Breast epithelium (tissue), 4 donors: Measurements from ENCODE around the gene SEPTIN8. TPM values are rescaled to one million over a fixed set of nuclear protein-coding genes. Genes with fewer than 3 reads are reported as not detected.

Experiments
- DNase-seq, 2 donors: peaks; one replicate each; pipeline ENCODE4 v3.0.0-alpha.2; 2019; ENCODE audit warnings: low spot score in 2 of 2
- H3K27ac ChIP-seq, 2 donors: fragments of 200-600 bp; sonication (generic) in 1 of 2; one replicate each; pipeline ENCODE4 v1.5.1; 2016 to 2019; ENCODE audit warnings: mild to moderate bottlenecking in 1 of 2
- H3K27me3 ChIP-seq, 2 donors: fragments of 200-600 bp; sonication (generic) in 1 of 2; one replicate each; pipeline versions ENCODE4 v1.5.1 to v1.6.0; 2017 to 2019; ENCODE audit warnings: control low read depth in 1 of 2, mild to moderate bottlenecking in 1 of 2
- H3K36me3 ChIP-seq: fragments of 200-600 bp; one replicate; pipeline ENCODE4 v1.5.1; 2019
- H3K4me1 ChIP-seq, 2 donors: fragments of 200-600 bp; sonication (generic); one replicate each; pipeline ENCODE4 v1.5.1; 2016 to 2019; ENCODE audit warnings: control low read depth in 1 of 2
- H3K4me3 ChIP-seq, 3 donors: fragments of 200-600 bp; sonication (generic); 1 replicate in 2 of 3; 2 replicates in 1 of 3; pipeline ENCODE4 v1.5.1; 2016 to 2019; ENCODE audit warnings: mild to moderate bottlenecking in 3 of 3, moderate library complexity in 2 of 3
- H3K9me3 ChIP-seq, 2 donors: fragments of 200-600 bp; sonication (generic) in 1 of 2; one replicate each; pipeline ENCODE4 v1.5.1; 2016 to 2019; ENCODE audit warnings: control low read depth in 1 of 2
- POLR2A ChIP-seq: fragments of 450-650 bp; IDR thresholded peaks from one replicate; pipeline ENCODE4 v1.6.1; 2016; ENCODE audit warnings: antibody characterized with exemption, mild to moderate bottlenecking, moderate library complexity
- POLR2AphosphoS5 ChIP-seq, 3 donors: sonication (generic); formaldehyde crosslinking; IDR thresholded peaks; one replicate each; pipeline ENCODE4 v1.6.1; 2017; ENCODE audit warnings: antibody characterized with exemption in 3 of 3
- intact Hi-C: fragments of 100-400 bp; cut with DNase I; formaldehyde crosslinking; loops from one replicate; pipeline ENCODE4 v1.15.1; 2023; ENCODE audit warnings: low total_unique reads
- total RNA-seq, 3 donors: library from RNA; depleted of rRNA; stranded (reverse); fragments of >200 nt; gene quantifications; one replicate each; pipeline ENCODE4 v1.1.0, GENCODE V29; 2016
- TF ChIP-seq, protein P1 (sequence below), 3 donors: fragments of 450-650 bp; IDR thresholded peaks; one replicate each; pipeline ENCODE4 v1.5.1; 2016 to 2017; ENCODE audit warnings: antibody characterized with exemption in 3 of 3, mild to moderate bottlenecking in 3 of 3, moderate library complexity in 3 of 3

The SEPTIN8 gene
- 10 to 100 TPM; 26.4 to 43.0 (median 40.0) TPM for total RNA-seq

- Histone ChIP-seq H3K27me3 (no peaks in the 10 kb centered on the region), H3K9me3 (no peaks in the 10 kb centered on the region), H3K4me1 (peaks cover 0 to 3% of the 10 kb centered on the region in 2 donors), H3K4me3 (peak within 1 kb of the TSS; percentile 81 to 99 (median 85)), H3K36me3 (no peaks in the 10 kb centered on the region), H3K27ac (peak within 1 kb of the TSS; percentile 79 to 94)
- intact Hi-C loops = no loop called here
- TF ChIP-seq POLR2AphosphoS5 (IDR thresholded peaks at IDR 0.05) (no peak), POLR2A (no peak)
- TF ChIP-seq, protein P1, sequence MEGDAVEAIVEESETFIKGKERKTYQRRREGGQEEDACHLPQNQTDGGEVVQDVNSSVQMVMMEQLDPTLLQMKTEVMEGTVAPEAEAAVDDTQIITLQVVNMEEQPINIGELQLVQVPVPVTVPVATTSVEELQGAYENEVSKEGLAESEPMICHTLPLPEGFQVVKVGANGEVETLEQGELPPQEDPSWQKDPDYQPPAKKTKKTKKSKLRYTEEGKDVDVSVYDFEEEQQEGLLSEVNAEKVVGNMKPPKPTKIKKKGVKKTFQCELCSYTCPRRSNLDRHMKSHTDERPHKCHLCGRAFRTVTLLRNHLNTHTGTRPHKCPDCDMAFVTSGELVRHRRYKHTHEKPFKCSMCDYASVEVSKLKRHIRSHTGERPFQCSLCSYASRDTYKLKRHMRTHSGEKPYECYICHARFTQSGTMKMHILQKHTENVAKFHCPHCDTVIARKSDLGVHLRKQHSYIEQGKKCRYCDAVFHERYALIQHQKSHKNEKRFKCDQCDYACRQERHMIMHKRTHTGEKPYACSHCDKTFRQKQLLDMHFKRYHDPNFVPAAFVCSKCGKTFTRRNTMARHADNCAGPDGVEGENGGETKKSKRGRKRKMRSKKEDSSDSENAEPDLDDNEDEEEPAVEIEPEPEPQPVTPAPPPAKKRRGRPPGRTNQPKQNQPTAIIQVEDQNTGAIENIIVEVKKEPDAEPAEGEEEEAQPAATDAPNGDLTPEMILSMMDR (IDR thresholded peaks at IDR 0.05) = no peak
- DNase-seq = no peak
Measured at GRCh38 chr5:132777209-132778069, at the start of gene SEPTIN8. SEPTIN8 (minus strand) TSS chr5:132777239; CDS start chr5:132777137, 102 bp downstream.

DNA sequence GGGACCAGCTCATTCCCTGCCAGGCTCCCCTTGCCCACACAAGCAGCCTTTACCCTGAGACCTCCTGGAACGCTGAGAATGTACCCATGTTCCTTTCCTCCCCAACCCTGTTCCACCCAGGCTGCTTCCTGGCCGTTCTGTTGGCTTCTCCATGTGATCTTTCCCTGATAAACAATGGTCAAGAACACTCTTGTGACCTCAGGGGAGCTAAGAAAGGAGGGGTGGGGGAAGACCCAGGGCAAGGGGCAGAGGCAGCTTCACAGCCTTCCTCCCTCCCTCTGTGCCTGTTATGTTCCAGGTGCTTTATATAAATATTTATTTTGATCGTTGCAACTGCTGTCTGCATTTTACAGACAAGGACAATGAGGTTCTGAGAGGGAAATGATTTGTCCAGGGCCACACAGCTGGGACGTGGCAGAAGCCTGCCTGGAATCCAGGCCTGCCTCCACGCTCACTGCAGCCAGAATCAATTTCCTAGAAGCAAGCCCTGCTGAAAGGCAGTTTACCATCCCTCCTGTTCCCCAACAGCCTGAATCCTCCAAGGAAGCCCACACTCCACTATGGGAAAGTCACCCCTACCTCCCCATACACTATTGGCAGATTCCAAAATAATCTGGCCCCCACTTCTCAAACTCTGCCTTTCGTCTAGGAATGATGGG lies 49.5 kb upstream of the SEPTIN8 start:
- H3K4me1 ChIP-seq = no peaks in the 10 kb centered on the region
- TF ChIP-seq, protein P1 (IDR thresholded peaks at IDR 0.05) = no peak
- TF ChIP-seq POLR2A (no peak), POLR2AphosphoS5 (IDR thresholded peaks at IDR 0.05) (no peak)
- intact Hi-C loops = no loop called here
- no peak overlapping the region for H3K27ac ChIP-seq
- H3K36me3 ChIP-seq = no peaks in the 10 kb centered on the region
- DNase-seq = no peak
- no peaks in the 10 kb centered on the region for H3K27me3 ChIP-seq
- H3K9me3 ChIP-seq = no peaks in the 10 kb centered on the region
- H3K4me3 ChIP-seq = no peak overlapping the region

- intact Hi-C loops = no loop called here
- Histone ChIP-seq H3K36me3 (no peaks in the 10 kb centered on the region), H3K27me3 (no peaks in the 10 kb centered on the region), H3K4me3 (no peak overlapping the region), H3K27ac (no peak overlapping the region), H3K4me1 (no peaks in the 10 kb centered on the region), H3K9me3 (no peaks in the 10 kb centered on the region)
- TF ChIP-seq POLR2A = no peak
- TF ChIP-seq, protein P1 (IDR thresholded peaks at IDR 0.05) = no peak
- no peak for TF ChIP-seq POLR2AphosphoS5 (IDR thresholded peaks at IDR 0.05)
- no peak for DNase-seq
Measured at GRCh38 chr5:132825834-132826391, 48.9 kb upstream of the SEPTIN8 start.

DNA sequence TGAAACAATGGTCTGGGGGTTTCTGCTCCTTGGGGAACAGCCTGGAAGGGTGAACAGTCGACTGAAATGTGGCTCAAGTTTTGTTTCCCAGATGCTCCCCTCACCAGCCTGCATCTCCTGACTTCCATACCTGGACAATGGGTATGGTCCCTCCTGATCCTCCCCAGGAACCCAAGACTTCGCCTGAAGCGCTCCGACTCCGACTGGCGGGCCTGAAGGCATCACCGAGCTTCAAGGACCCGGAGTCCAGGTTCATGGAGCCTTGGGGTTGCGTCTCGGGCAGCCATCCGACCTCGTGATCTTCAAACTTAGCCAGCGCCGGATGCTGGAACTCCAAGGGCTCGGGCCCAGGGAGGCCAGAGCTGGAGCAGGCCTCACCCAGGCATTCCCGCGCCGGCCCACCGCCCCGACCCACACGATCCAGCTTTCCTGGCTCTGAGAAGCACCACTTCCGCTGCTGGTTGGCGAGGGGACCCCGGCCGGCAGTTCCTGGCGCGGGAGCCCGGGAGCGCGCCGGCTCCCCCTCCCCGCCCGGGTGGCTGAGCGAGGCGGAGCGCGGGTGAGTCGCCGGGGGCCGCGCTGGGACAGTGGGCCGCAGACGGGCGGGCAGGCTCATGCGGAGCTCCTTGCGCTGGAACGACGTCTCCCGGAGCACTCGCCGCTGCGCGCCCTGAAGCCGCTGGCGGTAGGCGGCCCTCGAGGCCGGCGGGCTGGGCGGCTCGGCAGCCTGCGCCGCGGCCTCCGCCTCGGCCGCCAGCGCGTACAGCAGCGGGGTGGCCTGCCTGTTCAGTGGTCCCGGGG lies 48.2 kb upstream of the SEPTIN8 start:
- H3K9me3 ChIP-seq = no peaks in the 10 kb centered on the region
- H3K4me1 ChIP-seq = no peaks in the 10 kb centered on the region
- TF ChIP-seq POLR2AphosphoS5 (IDR thresholded peaks at IDR 0.05) (no peak), POLR2A (no peak)
- TF ChIP-seq, protein P1 (IDR thresholded peaks at IDR 0.05) = no peak
- no peak overlapping the region for H3K4me3 ChIP-seq
- H3K27ac ChIP-seq = no peak overlapping the region
- no peak for DNase-seq
- H3K36me3 ChIP-seq = no peaks in the 10 kb centered on the region
- intact Hi-C loops = no loop called here
- H3K27me3 ChIP-seq = no peaks in the 10 kb centered on the region
